HG03159 (cell line): ENCODE data around the gene COPE.

Experiments
- ATAC-seq: cut with Tn5 transposase; IDR thresholded peaks from one replicate; pipeline ENCODE4 v1.9.1; 2021; ENCODE audit warnings: mild to moderate bottlenecking, moderate library complexity; ENCODE audit not compliant: unreplicated experiment

COPE gene

GRCh38 chr19:18854982-18855381 lies 64.2 kb downstream of the COPE start:
- no peak for ATAC-seq

DNA sequence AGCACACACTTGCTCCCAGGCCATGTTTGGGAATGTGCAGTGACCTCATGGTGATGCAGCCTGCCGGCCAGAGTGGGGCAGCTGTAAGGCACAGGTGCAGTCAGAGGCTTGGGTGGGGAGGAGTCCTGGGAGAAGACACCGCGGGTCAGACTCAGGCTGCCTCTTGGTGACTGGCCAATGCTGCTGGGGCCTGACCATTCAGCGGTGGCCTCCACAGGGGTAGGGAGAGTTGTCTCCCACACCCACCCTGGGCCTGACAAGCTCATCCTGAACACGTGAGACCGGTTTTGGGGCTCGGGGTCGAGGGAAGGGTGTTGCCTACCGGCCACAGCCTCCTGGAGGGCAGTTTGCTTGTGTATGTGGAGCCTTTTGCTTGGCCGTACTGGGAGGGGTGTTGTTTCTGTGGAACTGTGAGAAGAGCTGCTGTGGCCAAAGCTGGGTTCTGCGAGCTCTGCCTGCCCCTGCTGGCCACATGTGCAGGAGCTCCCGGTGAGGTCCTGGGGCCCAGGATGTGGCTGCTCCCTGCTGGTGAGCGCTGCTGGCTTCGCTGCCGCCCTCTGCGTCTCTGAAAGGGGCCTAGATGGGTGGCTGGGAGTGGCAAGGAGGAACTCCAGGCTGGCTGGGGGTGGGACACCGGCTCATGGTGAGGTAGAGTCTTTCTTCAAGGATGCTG lies 65.3 kb downstream of the COPE start:
- no peak for ATAC-seq

DNA sequence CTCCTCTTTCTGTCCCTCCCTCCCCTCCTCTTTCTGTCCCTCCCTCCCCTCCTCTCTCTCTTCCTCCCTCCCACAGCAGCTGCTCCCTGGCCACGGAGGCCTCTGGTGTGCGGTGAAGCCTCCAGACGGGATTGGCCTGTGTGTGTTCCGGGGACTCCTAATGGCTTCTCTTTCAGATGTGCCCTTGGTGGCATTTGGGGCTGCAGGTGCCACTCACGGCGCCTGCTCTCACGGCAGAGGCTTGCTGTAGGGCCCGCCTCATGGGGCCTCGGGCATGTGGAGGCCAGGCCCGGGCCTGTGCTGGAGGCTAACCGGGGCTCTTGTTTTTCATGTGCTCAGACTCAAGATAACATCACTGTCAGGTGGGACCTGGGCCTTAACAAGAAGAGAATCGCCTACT lies 66.5 kb downstream of the COPE start:
- no peak for ATAC-seq

- ATAC-seq, result no peak
Observed at GRCh38 chr19:18851673-18852325, 67.4 kb downstream of the COPE start.

- ATAC-seq, result no peak
Observed at GRCh38 chr19:18850471-18851375, 68.5 kb downstream of the COPE start.

GRCh38 chr19:18849838-18850400 lies 69.3 kb downstream of the COPE start:
- no peak for ATAC-seq
